ENCODE measurements around the gene GALNT17. TPM values are rescaled to one million over a fixed set of nuclear protein-coding genes. Genes with fewer than 3 reads are reported as not detected.

Gene GALNT17
- not detected for total RNA-seq
- polyA plus RNA-seq, result not detected
- 0 reads per million in 6 experiments for total RNA-seq

GRCh38 chr7:71132127-71132376 lies at the start of gene GALNT17:
GALNT17 (plus strand) TSS chr7:71132144.
- Mint-ChIP-seq H3K27me3 (peaks cover 12 to 43% (median 30%) of the 10 kb centered on the region in 5 donors), H3K36me3 (peaks cover 0 to 6% (median 4%) of the 10 kb centered on the region in 3 donors), H3K4me1 (peaks cover 0 to 3% (median 3%) of the 10 kb centered on the region in 4 donors), H3K4me3 (peak within 1 kb of the TSS in 1 of 10 donors; percentile 13), H3K27ac (no peak within 1 kb of the TSS), H3K9me3 (peaks cover 0 to 10% (median 3%) of the 10 kb centered on the region in 9 donors)
- ATAC-seq (no peak), DNase-seq (no peak)
- POLR2A ChIA-PET, result no interaction called here

- no peaks in the 10 kb centered on the region for H3K4me1 Mint-ChIP-seq
- DNase-seq (no peak), ATAC-seq (no peak)
- peaks cover 0 to under 1% (median 0%) of the 10 kb centered on the region in 3 donors for H3K36me3 Mint-ChIP-seq
- peaks cover 6 to 46% (median 20%) of the 10 kb centered on the region in 9 donors for H3K9me3 Mint-ChIP-seq
- no peaks in the 10 kb centered on the region for H3K27me3 Mint-ChIP-seq
- H3K27ac Mint-ChIP-seq, result no peak overlapping the region
- POLR2A ChIA-PET, result no interaction called here
- H3K4me3 Mint-ChIP-seq, result no peak overlapping the region
Observed at GRCh38 chr7:71095266-71095860, 36.6 kb upstream of the GALNT17 start.

- no peak for DNase-seq
- ATAC-seq, result no peak
- POLR2A ChIA-PET, result no interaction called here
- Mint-ChIP-seq H3K27ac (no peak overlapping the region), H3K4me1 (no peaks in the 10 kb centered on the region), H3K27me3 (no peaks in the 10 kb centered on the region), H3K4me3 (no peak overlapping the region), H3K9me3 (peaks cover 4 to 45% (median 20%) of the 10 kb centered on the region in 9 donors), H3K36me3 (no peaks in the 10 kb centered on the region)
Observed at GRCh38 chr7:71096351-71096750, 35.6 kb upstream of the GALNT17 start.

- POLR2A ChIA-PET, result no interaction called here
- DNase-seq (no peak), ATAC-seq (no peak)
- peaks cover 0 to 3% (median 0%) of the 10 kb centered on the region in 3 donors for H3K36me3 Mint-ChIP-seq
- H3K4me1 Mint-ChIP-seq, result no peaks in the 10 kb centered on the region
- peaks cover 0 to 19% (median 13%) of the 10 kb centered on the region in 9 donors for H3K9me3 Mint-ChIP-seq
- no peak overlapping the region for H3K4me3 Mint-ChIP-seq
- no peaks in the 10 kb centered on the region for H3K27me3 Mint-ChIP-seq
- no peak overlapping the region for H3K27ac Mint-ChIP-seq
Observed at GRCh38 chr7:71106226-71106625, 25.7 kb upstream of the GALNT17 start.

GRCh38 chr7:71112436-71112835 lies 19.5 kb upstream of the GALNT17 start:
- Mint-ChIP-seq H3K9me3 (peaks cover 3 to 38% (median 19%) of the 10 kb centered on the region in 9 donors), H3K27ac (no peak overlapping the region), H3K4me1 (no peaks in the 10 kb centered on the region), H3K27me3 (no peaks in the 10 kb centered on the region), H3K4me3 (no peak overlapping the region), H3K36me3 (peaks cover 0 to 4% (median 0%) of the 10 kb centered on the region in 3 donors)
- ATAC-seq (no peak), DNase-seq (no peak)
- POLR2A ChIA-PET, result no interaction called here

GRCh38 chr7:71120096-71120495 lies 11.8 kb upstream of the GALNT17 start:
- no peaks in the 10 kb centered on the region for H3K27me3 Mint-ChIP-seq
- H3K9me3 Mint-ChIP-seq, result peaks cover 0 to 19% (median 8%) of the 10 kb centered on the region in 9 donors
- no peak for DNase-seq
- no peak overlapping the region for H3K4me3 Mint-ChIP-seq
- POLR2A ChIA-PET, result no interaction called here
- no peak overlapping the region for H3K27ac Mint-ChIP-seq
- H3K4me1 Mint-ChIP-seq, result no peaks in the 10 kb centered on the region
- H3K36me3 Mint-ChIP-seq, result no peaks in the 10 kb centered on the region
- ATAC-seq, result no peak

GRCh38 chr7:71129126-71129525 lies 2.8 kb upstream of the GALNT17 start:
- Mint-ChIP-seq H3K4me1 (peaks cover 0 to 3% (median 3%) of the 10 kb centered on the region in 4 donors), H3K9me3 (peaks cover 0 to 12% (median 3%) of the 10 kb centered on the region in 9 donors), H3K27ac (no peak overlapping the region), H3K36me3 (peaks cover 0 to 6% (median 4%) of the 10 kb centered on the region in 3 donors), H3K27me3 (peaks cover 9 to 39% (median 27%) of the 10 kb centered on the region in 5 donors), H3K4me3 (no peak overlapping the region)
- POLR2A ChIA-PET, result no interaction called here
- DNase-seq, result no peak
- no peak for ATAC-seq

GRCh38 chr7:71130031-71130679 lies 1.8 kb upstream of the GALNT17 start:
- DNase-seq (no peak), ATAC-seq (no peak)
- H3K9me3 Mint-ChIP-seq, result peaks cover 0 to 9% (median 4%) of the 10 kb centered on the region in 9 donors
- H3K36me3 Mint-ChIP-seq, result peaks cover 0 to 6% (median 4%) of the 10 kb centered on the region in 3 donors
- no peak overlapping the region for H3K27ac Mint-ChIP-seq
- peaks cover 0 to 3% (median 3%) of the 10 kb centered on the region in 4 donors for H3K4me1 Mint-ChIP-seq
- no peak overlapping the region for H3K4me3 Mint-ChIP-seq
- POLR2A ChIA-PET, result no interaction called here
- peaks cover 12 to 43% (median 30%) of the 10 kb centered on the region in 5 donors for H3K27me3 Mint-ChIP-seq

- no peak overlapping the region for H3K27ac Mint-ChIP-seq
- peaks cover 0 to 6% (median 4%) of the 10 kb centered on the region in 3 donors for H3K36me3 Mint-ChIP-seq
- peaks cover 12 to 43% (median 30%) of the 10 kb centered on the region in 5 donors for H3K27me3 Mint-ChIP-seq
- no peak for ATAC-seq
- no peak for DNase-seq
- peaks cover 0 to 3% (median 3%) of the 10 kb centered on the region in 4 donors for H3K4me1 Mint-ChIP-seq
- H3K4me3 Mint-ChIP-seq, result peak overlapping the region in 1 of 10 donors; percentile 13
- POLR2A ChIA-PET, result no interaction called here
- H3K9me3 Mint-ChIP-seq, result peaks cover 0 to 10% (median 4%) of the 10 kb centered on the region in 9 donors
Observed at GRCh38 chr7:71131256-71132126, 453 bp upstream of the GALNT17 start.

GRCh38 chr7:71132377-71133231 lies 660 bp downstream of the GALNT17 start:
- H3K4me3 Mint-ChIP-seq, result no peak overlapping the region

GRCh38 chr7:71133232-71133622 lies 1.3 kb downstream of the GALNT17 start:
- DNase-seq (no peak), ATAC-seq (no peak)
- H3K4me3 Mint-ChIP-seq, result no peak overlapping the region
- peaks cover 0 to 6% (median 0%) of the 10 kb centered on the region in 3 donors for H3K36me3 Mint-ChIP-seq
- peak overlapping the region in 2 of 10 donors; percentile 48 to 56 for H3K27ac Mint-ChIP-seq
- POLR2A ChIA-PET, result no interaction called here
- peaks cover 12 to 43% (median 30%) of the 10 kb centered on the region in 5 donors for H3K27me3 Mint-ChIP-seq
- H3K4me1 Mint-ChIP-seq, result peaks cover 0 to 3% (median 3%) of the 10 kb centered on the region in 4 donors
- peaks cover 0 to 9% (median 4%) of the 10 kb centered on the region in 9 donors for H3K9me3 Mint-ChIP-seq

More at GRCh38 chr7:71132377-71133231, 660 bp downstream of the GALNT17 start:
- DNase-seq, result no peak
- peak overlapping the region in 1 of 10 donors; percentile 48 for H3K27ac Mint-ChIP-seq
- H3K27me3 Mint-ChIP-seq, result peaks cover 12 to 43% (median 30%) of the 10 kb centered on the region in 5 donors
- peaks cover 0 to 6% (median 0%) of the 10 kb centered on the region in 3 donors for H3K36me3 Mint-ChIP-seq
- POLR2A ChIA-PET, result no interaction called here
- ATAC-seq, result no peak
- peaks cover 0 to 3% (median 3%) of the 10 kb centered on the region in 4 donors for H3K4me1 Mint-ChIP-seq
- H3K9me3 Mint-ChIP-seq, result peaks cover 0 to 9% (median 3%) of the 10 kb centered on the region in 9 donors

- Mint-ChIP-seq H3K27ac (no peak overlapping the region), H3K4me3 (no peak overlapping the region), H3K36me3 (peaks cover 0 to 6% (median 0%) of the 10 kb centered on the region in 3 donors), H3K27me3 (peaks cover 12 to 43% (median 30%) of the 10 kb centered on the region in 5 donors), H3K9me3 (peaks cover 0 to 9% (median 4%) of the 10 kb centered on the region in 9 donors), H3K4me1 (peaks cover 0 to 3% (median 3%) of the 10 kb centered on the region in 4 donors)
- ATAC-seq (no peak), DNase-seq (no peak)
- POLR2A ChIA-PET, result no interaction called here
Observed at GRCh38 chr7:71133856-71134255, 1.9 kb downstream of the GALNT17 start.

Data from naive thymus-derived CD8-positive, alpha-beta T cell (primary cell).